Fibroblast of upper back skin (primary cell): Measurements from ENCODE around the gene ROBO4.

Experiments
- DNase-seq: peaks from one replicate; pipeline ENCODE4 v3.0.0-alpha.2; 2013

Gene ROBO4

GRCh38 chr11:124869856-124870387, 27.7 kb downstream of the ROBO4 start:
- DNase-seq = no peak

- no peak for DNase-seq
Observed at GRCh38 chr11:124869331-124869730, 28.3 kb downstream of the ROBO4 start.

- no peak for DNase-seq
Observed at GRCh38 chr11:124868331-124869274, 29.1 kb downstream of the ROBO4 start.

GRCh38 chr11:124867700-124868099, 30.0 kb downstream of the ROBO4 start:
- DNase-seq = peak; percentile 24

- no peak for DNase-seq
Observed at GRCh38 chr11:124865902-124866851, 31.5 kb downstream of the ROBO4 start.

GRCh38 chr11:124865181-124865901, 32.3 kb downstream of the ROBO4 start, which contains the start of gene ROBO3:
ROBO3 (plus strand) TSS chr11:124865432; CDS start chr11:124865578, 146 bp downstream.
- DNase-seq = no peak

GRCh38 chr11:124864892-124865180, 32.8 kb downstream of the ROBO4 start:
- DNase-seq = no peak

- no peak for DNase-seq
Observed at GRCh38 chr11:124864176-124864891, 33.3 kb downstream of the ROBO4 start.

GRCh38 chr11:124863826-124864165, 33.9 kb downstream of the ROBO4 start:
- DNase-seq = no peak

GRCh38 chr11:124863137-124863825, 34.4 kb downstream of the ROBO4 start:
- no peak for DNase-seq

GRCh38 chr11:124861670-124862069, 36.0 kb downstream of the ROBO4 start:
- DNase-seq = no peak

GRCh38 chr11:124859171-124859570, 38.5 kb downstream of the ROBO4 start:
- DNase-seq = no peak

GRCh38 chr11:124846070-124846673, 51.5 kb downstream of the ROBO4 start:
- no peak for DNase-seq

GRCh38 chr11:124844664-124845079, 53.0 kb downstream of the ROBO4 start:
- DNase-seq = no peak

- no peak for DNase-seq
Observed at GRCh38 chr11:124843616-124843910, 54.1 kb downstream of the ROBO4 start.

GRCh38 chr11:124842305-124842704, 55.4 kb downstream of the ROBO4 start:
- no peak for DNase-seq

GRCh38 chr11:124841840-124842239, 55.8 kb downstream of the ROBO4 start:
- DNase-seq = no peak

- DNase-seq = no peak
Observed at GRCh38 chr11:124841201-124841600, 56.5 kb downstream of the ROBO4 start.

GRCh38 chr11:124840666-124841065, 57.0 kb downstream of the ROBO4 start:
- DNase-seq = no peak

GRCh38 chr11:124839972-124840621, 57.6 kb downstream of the ROBO4 start:
- no peak for DNase-seq
